HG03175 (cell line): ENCODE measurements around the gene RPL31.

Source experiments
- ATAC-seq: cut with Tn5 transposase; IDR thresholded peaks from one replicate; pipeline ENCODE4 v1.9.1; 2021; ENCODE audit warnings: mild to moderate bottlenecking, moderate library complexity; ENCODE audit not compliant: unreplicated experiment

RPL31 gene

GRCh38 chr2:101001691-101002561 lies at the start of gene RPL31:
Gene RPL31 (plus strand): TSS chr2:101002289. CDS start chr2:101002702, 413 bp downstream.
- peak; percentile 99 for ATAC-seq

GRCh38 chr2:100952512-100952911 lies 49.6 kb upstream of the RPL31 start:
- no peak for ATAC-seq

GRCh38 chr2:100953406-100954043 lies 48.6 kb upstream of the RPL31 start:
- ATAC-seq, result no peak

DNA sequence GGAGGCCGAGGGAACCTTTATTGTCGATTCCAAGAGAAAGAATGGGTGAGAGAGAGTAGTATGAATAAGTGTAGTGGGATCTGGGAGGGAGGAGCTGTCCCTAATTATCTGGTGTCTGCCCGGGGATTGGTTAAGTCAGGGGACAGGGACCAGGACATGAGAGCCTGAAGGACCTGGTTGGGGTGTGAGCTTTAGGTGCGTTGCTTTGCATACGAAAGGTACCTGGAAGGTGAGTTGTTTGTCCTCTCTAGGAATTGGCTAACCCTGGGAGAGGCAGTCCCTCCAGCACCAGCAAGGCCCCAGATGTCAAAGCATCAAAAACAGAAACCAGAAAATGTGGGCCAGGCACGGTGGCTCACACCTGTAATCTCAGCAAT lies 48.1 kb upstream of the RPL31 start:
- ATAC-seq, result no peak

DNA sequence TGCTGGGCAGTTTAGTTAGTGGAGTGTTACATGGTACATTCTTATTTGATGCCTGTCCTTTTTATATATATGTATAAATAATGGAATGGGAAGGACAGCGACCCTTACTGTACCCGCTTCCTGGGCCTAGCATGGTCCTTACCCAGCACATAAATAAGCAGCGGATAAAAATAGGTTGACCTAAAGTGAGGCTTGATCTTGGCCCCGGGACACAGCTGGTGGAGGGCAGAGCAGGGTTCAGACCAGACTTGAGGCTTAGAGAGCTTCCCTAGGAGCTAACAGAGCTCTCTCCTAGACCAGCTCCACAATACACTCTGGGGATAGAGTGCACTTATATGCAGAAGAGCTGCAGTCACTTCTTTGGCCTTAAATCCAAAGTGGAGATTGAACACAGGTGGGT lies 46.9 kb upstream of the RPL31 start:
- ATAC-seq, result no peak

- ATAC-seq, result no peak
These were observed 46.0 kb upstream of the RPL31 start for GRCh38 chr2:100956081-100956480.

- no peak for ATAC-seq
These were observed 44.0 kb upstream of the RPL31 start for GRCh38 chr2:100957996-100958653.

DNA sequence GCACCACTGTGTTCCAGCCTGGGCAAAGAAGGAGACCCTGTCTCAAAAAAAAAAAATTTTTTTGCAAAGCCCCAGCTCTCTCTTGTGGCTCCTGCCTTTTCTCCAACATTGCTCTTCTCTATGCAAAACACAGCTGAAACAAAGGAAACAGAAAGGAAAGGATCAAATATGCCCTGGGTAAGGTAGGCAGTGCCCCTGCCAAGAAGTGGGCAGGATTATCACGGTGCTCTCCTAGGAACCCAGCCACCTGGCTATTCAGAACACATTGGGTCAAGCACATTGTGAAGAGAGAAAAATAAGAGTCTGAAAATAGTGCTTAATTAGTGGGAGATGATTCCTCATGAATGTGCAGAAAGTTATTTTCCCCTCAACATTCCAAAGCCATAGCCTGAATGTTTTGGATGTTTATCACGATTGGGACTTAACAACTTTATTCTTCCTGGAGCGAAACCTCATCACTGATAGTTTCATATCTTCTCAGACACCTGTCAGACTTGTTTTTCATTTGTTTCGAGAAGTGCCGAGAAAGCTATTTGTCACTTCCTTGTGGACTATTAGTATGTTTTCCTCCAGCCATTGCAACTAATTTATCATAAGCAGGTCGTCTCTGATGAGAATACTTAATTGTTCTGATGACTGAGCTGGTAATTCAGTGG lies 42.7 kb upstream of the RPL31 start:
- ATAC-seq, result no peak

GRCh38 chr2:100960688-100961087 lies 41.4 kb upstream of the RPL31 start:
- no peak for ATAC-seq

DNA sequence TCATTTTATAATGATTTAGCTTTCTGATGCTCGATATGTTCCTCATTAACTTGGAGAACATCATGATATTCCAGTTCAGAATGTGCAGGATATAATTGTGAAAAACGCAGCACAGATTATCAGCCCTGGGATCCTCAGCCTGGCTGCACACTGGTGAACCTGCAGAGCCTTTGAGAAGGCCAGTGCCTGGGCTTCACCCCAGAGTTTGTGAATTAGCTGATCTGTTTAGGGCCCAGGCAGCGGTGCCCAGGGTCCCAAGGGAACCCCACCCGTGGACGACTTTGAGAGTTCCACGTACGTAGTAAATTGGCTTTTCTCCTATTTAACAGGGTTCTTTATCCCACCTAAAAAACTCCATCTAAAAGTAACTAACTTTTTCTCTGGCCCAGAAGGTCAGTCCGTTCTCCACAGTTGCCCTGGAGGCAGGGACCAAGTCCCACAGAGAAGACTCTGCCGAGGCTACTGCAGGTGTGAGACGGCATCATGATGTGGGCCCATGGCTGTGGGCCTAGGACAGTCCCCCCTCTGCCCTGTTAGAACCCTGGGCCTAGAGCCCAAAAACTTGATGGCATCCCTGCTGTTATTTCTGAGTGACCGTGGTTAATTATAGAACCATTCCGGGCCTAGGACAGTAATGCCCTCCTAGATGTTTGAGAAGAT lies 39.6 kb upstream of the RPL31 start:
- no peak for ATAC-seq

DNA sequence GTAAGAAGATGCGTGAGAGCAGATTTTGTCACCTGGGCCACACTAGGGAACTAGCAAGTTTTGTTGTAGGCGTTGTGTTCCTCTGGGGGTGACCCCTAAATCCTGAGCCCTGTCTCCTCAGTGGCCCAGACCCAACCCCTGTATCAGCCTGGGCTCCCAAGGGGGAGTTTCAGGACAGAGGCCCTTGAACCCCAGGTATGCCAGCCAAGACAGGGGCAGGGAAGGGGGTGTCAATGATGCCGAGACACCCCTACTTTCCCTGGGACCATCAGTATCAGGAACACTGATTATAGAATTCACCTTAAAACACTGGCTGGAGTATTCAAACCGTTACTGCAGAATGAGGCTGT lies 39.1 kb upstream of the RPL31 start:
- ATAC-seq, result no peak

GRCh38 chr2:100964222-100964621 lies 37.9 kb upstream of the RPL31 start:
- ATAC-seq, result no peak

- no peak for ATAC-seq
These were observed 37.4 kb upstream of the RPL31 start for GRCh38 chr2:100964681-100965169.

DNA sequence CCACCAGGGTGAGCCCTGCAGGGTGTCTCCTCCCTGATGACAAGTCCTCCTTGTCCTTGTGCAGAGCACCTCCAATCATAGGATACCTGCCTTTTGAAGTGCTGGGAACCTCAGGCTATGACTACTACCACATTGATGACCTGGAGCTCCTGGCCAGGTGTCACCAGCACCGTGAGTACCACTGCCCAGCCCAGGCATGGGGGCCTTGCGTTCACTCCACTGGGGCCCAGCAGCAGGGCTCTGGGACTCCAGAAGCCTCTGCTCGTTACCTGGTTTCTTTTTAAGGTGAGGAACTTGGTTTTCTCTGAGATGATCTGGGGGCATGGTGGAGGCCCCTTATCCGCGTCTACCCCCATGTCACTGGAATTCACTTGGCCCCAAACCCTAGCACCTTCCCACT lies 36.5 kb upstream of the RPL31 start:
- ATAC-seq, result no peak

DNA sequence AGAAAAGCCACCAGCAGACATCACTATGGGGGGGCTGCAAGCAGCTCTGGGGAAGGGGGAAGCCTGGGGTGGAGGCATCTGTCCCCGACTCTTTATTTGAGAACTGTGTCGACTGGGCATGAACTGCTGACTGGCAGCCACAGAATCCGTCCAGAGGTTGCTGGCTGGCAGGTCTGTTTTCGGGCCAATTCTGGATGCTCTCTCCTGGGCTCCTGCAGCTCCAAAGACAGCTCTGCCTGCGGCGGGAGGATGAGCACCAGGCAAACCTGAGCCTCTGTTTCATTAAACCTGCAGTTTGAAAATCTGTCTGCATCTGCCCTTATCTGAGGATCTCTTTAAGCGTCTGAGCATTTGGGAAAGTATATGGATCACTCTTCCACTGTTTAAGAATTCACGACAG lies 34.4 kb upstream of the RPL31 start:
- ATAC-seq, result no peak

DNA sequence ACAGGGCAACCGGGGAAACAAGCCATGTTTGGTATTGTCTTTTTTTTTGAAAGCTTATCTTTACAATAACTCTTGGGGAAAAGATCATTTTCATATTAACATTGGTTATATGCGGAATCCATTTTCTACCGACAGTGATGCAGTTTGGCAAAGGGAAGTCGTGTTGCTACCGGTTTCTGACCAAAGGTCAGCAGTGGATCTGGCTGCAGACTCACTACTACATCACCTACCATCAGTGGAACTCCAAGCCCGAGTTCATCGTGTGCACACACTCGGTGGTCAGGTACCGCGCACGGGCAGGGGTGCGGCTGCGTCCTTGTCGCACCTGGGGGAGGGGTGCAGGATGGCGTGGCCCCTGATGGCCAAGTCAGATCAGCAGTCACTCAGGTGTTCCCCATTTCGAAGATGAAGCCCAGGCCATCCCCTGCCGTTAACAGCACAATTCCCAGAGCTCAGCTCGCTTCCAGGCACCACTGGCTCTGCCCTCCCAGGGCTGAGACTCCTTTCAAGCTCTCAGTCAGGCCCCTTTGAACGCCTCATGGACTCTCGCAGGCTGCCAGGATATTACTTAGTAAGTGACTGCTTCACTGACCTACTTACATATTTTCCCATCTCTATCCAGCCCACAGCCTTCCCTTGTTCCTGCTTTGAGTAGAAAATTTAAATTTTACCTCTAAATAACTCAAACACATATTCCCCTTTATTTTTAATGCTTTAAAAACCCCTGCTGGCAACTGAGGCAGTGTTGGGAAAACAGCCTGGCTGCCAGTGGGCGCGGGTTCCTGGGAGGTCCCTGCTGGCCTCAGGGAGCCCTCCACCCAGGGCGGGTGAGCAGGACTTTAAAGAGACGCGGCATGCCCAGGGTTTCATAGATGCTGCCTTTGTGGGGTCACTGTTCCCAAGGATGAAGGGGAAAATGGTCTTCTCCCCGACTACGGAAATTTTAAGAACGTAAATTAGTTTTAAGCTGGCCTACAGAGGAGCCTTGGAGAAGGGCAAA lies 33.6 kb upstream of the RPL31 start:
- ATAC-seq, result no peak

- ATAC-seq, result no peak
These were observed 32.1 kb upstream of the RPL31 start for GRCh38 chr2:100969998-100970397.

DNA sequence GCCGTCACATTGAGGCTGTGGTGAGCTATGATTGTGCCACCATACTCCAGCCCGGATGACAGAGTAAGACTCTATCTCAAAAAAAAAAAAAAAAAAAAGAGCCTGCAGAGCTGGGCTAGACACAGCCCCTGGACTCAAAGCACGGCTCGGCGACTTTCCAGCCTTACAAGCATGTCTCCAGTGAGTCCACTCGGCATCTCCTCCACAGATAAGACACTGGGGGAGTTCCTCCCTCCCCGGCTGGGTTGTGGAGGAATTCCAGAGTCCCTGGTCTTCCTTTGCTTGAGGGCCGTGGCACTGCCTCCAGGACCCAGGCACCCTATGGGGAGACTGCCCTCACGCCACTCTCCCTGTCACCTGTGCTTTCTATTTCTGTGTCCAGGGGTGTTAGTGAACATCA lies 30.9 kb upstream of the RPL31 start:
- no peak for ATAC-seq

GRCh38 chr2:100972452-100972851 lies 29.6 kb upstream of the RPL31 start:
- no peak for ATAC-seq
